IMR-90 (cell line): Measurements from ENCODE around the gene ACIN1. TPM values are rescaled to one million over a fixed set of nuclear protein-coding genes. Genes with fewer than 3 reads are reported as not detected.
A peak's percentile ranks its signal among the peaks of the same experiment; 100 is the strongest.

Experiments used
- ATAC-seq: fragments of 200-7000 bp; cut with Tn5 transposase; 2 replicates; pipeline ENCODE4 v1.9.1; 2020; ENCODE audit warnings: low read depth, mild to moderate bottlenecking, moderate library complexity
- BruUV-seq: library from RNA; stranded (reverse); fragments of 400-500 nt; replicated peaks from 2 replicates; lab custom pipeline; 2021; lab: Mats Ljungman, UMichigan
- CTCF ChIA-PET: fragments of 300-600 bp; formaldehyde crosslinking; extraction: SDS; loops from one replicate; lab custom pipeline; 2021; ENCODE audit warnings: antibody characterized with exemption; lab: Yijun Ruan, JAX
- POLR2A ChIA-PET: fragments of 300-600 bp; sonication (Branson Sonifier 250); formaldehyde crosslinking; loops from one replicate; lab custom pipeline; 2022; ENCODE audit warnings: antibody characterized with exemption; ENCODE audit not compliant: unreplicated experiment; lab: Charles Lee
- DNase-seq: peaks from one replicate; pipeline ENCODE4 v3.0.0; 2013
- H2AFZ ChIP-seq: replicated peaks from 2 replicates; pipeline ENCODE3; 2013; ENCODE audit warnings: low read length, mild to moderate bottlenecking; ENCODE audit not compliant: poor library complexity
- H2AK5ac ChIP-seq: 2 replicates; pipeline ENCODE4 v1.6.1; 2013; ENCODE audit warnings: low read depth, low read length, inconsistent platforms
- H2AK9ac ChIP-seq: replicated peaks from 2 replicates; pipeline ENCODE3; 2013; ENCODE audit warnings: mild to moderate bottlenecking, low read depth, low read length, moderate library complexity; ENCODE audit not compliant: poor library complexity
- H2BK120ac ChIP-seq: 2 replicates; pipeline ENCODE4 v1.6.1; 2013; ENCODE audit warnings: low read depth, low read length, inconsistent platforms
- H2BK15ac ChIP-seq: 3 replicates; pipeline ENCODE4 v1.6.1; 2013; ENCODE audit warnings: low read depth, low read length, inconsistent platforms
- H2BK20ac ChIP-seq: 2 replicates; pipeline ENCODE4 v1.6.1; 2013; ENCODE audit warnings: low read depth, mild to moderate bottlenecking, inconsistent platforms, low read length, moderate library complexity
- H2BK5ac ChIP-seq: 2 replicates; pipeline ENCODE4 v1.6.1; 2013; ENCODE audit warnings: mild to moderate bottlenecking, low read depth, low read length, inconsistent platforms; ENCODE audit not compliant: poor library complexity, severe bottlenecking
- H3K14ac ChIP-seq: replicated peaks from 2 replicates; pipeline ENCODE4 v1.6.1; 2013; ENCODE audit warnings: low read depth, low read length, inconsistent platforms
- H3K18ac ChIP-seq: 2 replicates; pipeline ENCODE4 v1.6.1; 2013; ENCODE audit warnings: low read depth, low read length, control low read depth
- H3K23ac ChIP-seq: 2 replicates; pipeline ENCODE4 v1.6.1; 2013; ENCODE audit warnings: low read depth, low read length, inconsistent platforms
- H3K27ac ChIP-seq: 2 replicates; pipeline ENCODE4 v1.5.1; 2013; ENCODE audit warnings: mild to moderate bottlenecking, control low read depth, low read length; ENCODE audit not compliant: insufficient read depth
- H3K27me3 ChIP-seq: 2 replicates; pipeline ENCODE4 v1.6.1; 2013; ENCODE audit warnings: low read length; ENCODE audit not compliant: control insufficient read depth, insufficient read depth
- H3K36me3 ChIP-seq: 2 replicates; pipeline ENCODE4 v1.6.1; 2013; ENCODE audit warnings: low read length, mixed read lengths; ENCODE audit not compliant: control insufficient read depth, insufficient read depth
- H3K4ac ChIP-seq: 2 replicates; pipeline ENCODE4 v1.6.1; 2013; ENCODE audit warnings: low read depth, low read length, inconsistent platforms
- H3K4me1 ChIP-seq: 2 replicates; pipeline ENCODE4 v1.6.1; 2013; ENCODE audit warnings: low read length, mixed read lengths; ENCODE audit not compliant: control insufficient read depth, insufficient read depth
- H3K4me2 ChIP-seq: 2 replicates; pipeline ENCODE4 v1.6.1; 2013; ENCODE audit warnings: low read depth, mild to moderate bottlenecking, control low read depth, low read length, moderate library complexity
- H3K4me3 ChIP-seq: 2 replicates; pipeline ENCODE4 v1.5.1; 2013; ENCODE audit warnings: low read depth, mild to moderate bottlenecking, control low read depth, low read length, moderate library complexity; ENCODE audit not compliant: insufficient read depth
- H3K56ac ChIP-seq: 2 replicates; pipeline ENCODE4 v1.6.1; 2013; ENCODE audit warnings: low read length, inconsistent platforms; ENCODE audit not compliant: insufficient read depth; ENCODE audit errors: extremely low read depth
- H3K79me1 ChIP-seq, 2 experiments: 2 replicates each; pipeline ENCODE4 v1.6.1; 2013; ENCODE audit warnings: low read length in 2 of 2, inconsistent platforms in 1 of 2, low read depth in 1 of 2
- H3K9ac ChIP-seq: 2 replicates; pipeline ENCODE4 v1.6.1; 2013; ENCODE audit warnings: low read depth, low read length, control low read depth
- H3K9me1 ChIP-seq: 2 replicates; pipeline ENCODE4 v1.6.1; 2013; ENCODE audit warnings: low read length, inconsistent platforms; ENCODE audit not compliant: insufficient read depth
- H3K9me3 ChIP-seq: 2 replicates; pipeline ENCODE4 v1.6.1; 2013; ENCODE audit warnings: low read length; ENCODE audit not compliant: control insufficient read depth, insufficient read depth
- H4K20me1 ChIP-seq: 2 replicates; pipeline ENCODE4 v1.6.1; 2013; ENCODE audit warnings: low read length, inconsistent platforms; ENCODE audit not compliant: insufficient read depth
- H4K5ac ChIP-seq: 2 replicates; pipeline ENCODE4 v1.6.1; 2013; ENCODE audit warnings: mild to moderate bottlenecking, low read depth, low read length, control low read depth
- H4K8ac ChIP-seq, 2 experiments: 2 replicates each; pipeline ENCODE4 v1.6.1; 2013; ENCODE audit warnings: low read depth in 2 of 2, low read length in 2 of 2, control low read depth in 1 of 2, inconsistent platforms in 1 of 2
- H4K91ac ChIP-seq: 2 replicates; pipeline ENCODE4 v1.6.1; 2013; ENCODE audit warnings: low read depth, low read length, inconsistent platforms; ENCODE audit not compliant: insufficient read depth
- FOS ChIP-seq: fragments of 150-350 bp; IDR thresholded peaks from 2 replicates; pipeline ENCODE4 v1.6.1; 2016; ENCODE audit warnings: low read depth, low read length
- MXI1 ChIP-seq: IDR thresholded peaks from 2 replicates; pipeline ENCODE4 v1.6.1; 2012; ENCODE audit warnings: low read depth, mild to moderate bottlenecking, low read length, moderate library complexity, borderline replicate concordance
- USF2 ChIP-seq: fragments of 150-350 bp; IDR thresholded peaks from 2 replicates; pipeline ENCODE4 v1.6.1; 2017; ENCODE audit warnings: mild to moderate bottlenecking, antibody characterized with exemption, low read length, low read depth
- WGBS, 2 experiments: methylation state at CpG; one replicate each; pipeline versions ENCODE4 v1.1.5 to v1.1.7; 2013; ENCODE audit warnings: missing lambda C conversion rate in 2 of 2; ENCODE audit not compliant: insufficient read length in 1 of 2; ENCODE audit errors: extremely low coverage in 2 of 2; 5-methylcytosine and 5-hydroxymethylcytosine counted together
- dilution Hi-C: fragments of 300-500 bp; cut with HindIII; formaldehyde crosslinking; loops from one replicate; pipeline ENCODE4 v1.14.3; 2018; ENCODE audit warnings: low sequenced_read_pairs; ENCODE audit not compliant: unreplicated experiment
- in situ Hi-C: fragments of 300-500 bp; cut with MboI; formaldehyde crosslinking; loops from 3 replicates; pipeline ENCODE4 v1.14.3; 2019; ENCODE audit warnings: low sequenced_read_pairs, inconsistent platforms, mixed read lengths
- intact Hi-C: fragments of 100-400 bp; cut with micrococcal nuclease; formaldehyde crosslinking; loops from 2 replicates; pipeline ENCODE4 v1.10.0; 2022
- polyA plus RNA-seq, 3 experiments: library from polyadenylated mRNA; depleted of rRNA; stranded (reverse); fragments of >200 nt; gene quantifications; 2 replicates each; pipeline ENCODE4 v1.2.3, GENCODE V29; 2012; ENCODE audit warnings: low replicate concordance in 1 of 3
- total RNA-seq: library from RNA; depleted of rRNA; stranded (reverse); fragments of >200 nt; gene quantifications from 2 replicates; pipeline ENCODE4 v1.2.3, GENCODE V29; 2012

ACIN1 gene
- total and polyA plus RNA-seq, 2 of the 4 experiments (the other 2 are of a cell fraction), result 73.8 to 185 TPM

DNA sequence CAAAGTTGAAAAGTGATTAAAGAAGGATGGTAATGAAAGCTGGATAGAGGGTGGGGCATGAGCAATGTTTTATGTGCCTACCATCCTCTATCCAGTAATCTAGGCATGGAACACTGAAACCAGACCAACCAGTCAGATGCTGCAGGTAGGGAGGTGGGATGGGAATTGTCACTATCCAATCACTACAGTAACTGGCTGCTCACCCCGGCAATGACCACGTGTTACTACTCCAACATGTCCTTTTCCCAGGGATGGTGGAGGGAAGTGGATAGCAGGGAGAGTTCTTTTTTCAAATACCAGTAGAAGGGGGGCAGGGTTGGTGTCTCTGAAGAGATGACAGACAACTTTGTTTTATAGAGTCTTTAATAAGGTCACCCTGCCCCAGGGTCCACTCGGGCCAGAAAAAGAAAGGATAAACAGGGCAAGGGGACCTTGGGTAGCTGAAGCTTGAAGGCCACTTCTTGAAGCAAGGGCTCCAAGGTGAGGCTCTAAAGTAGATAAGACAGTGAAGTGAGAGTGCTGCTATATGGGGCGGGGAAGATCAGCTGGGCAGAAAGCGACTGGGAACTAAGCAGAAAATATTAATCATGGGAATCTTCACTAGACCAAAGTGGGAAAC, 22.9 kb downstream of the ACIN1 start:
- Histone ChIP-seq H2BK5ac (peak overlapping the region; percentile 57), H3K18ac (0 out of 2 replicates have a peak overlapping the region, but pooled peaks have one; percentile 10), H3K9ac (peak overlapping the region; percentile 59), H3K36me3 (peaks cover 36% of the 10 kb centered on the region), H3K14ac (peak overlapping the region; percentile 64), H4K5ac (no peak overlapping the region), H3K27ac (peak overlapping the region; percentile 63), H3K4me3 (no peak overlapping the region), H2BK15ac (peak overlapping the region; percentile 11; the same call in 1 of the 3 replicates), H3K27me3 (no peaks in the 10 kb centered on the region), H3K79me1 (peaks cover 15 to 64% of the 10 kb centered on the region in 2 experiments), H3K9me3 (no peaks in the 10 kb centered on the region), H2AK5ac (peak overlapping the region; percentile 81), H3K23ac (peak overlapping the region; percentile 61), H2AFZ (no peak overlapping the region), H3K4ac (peak overlapping the region; percentile 84), H2BK20ac (no peak overlapping the region), H4K91ac (peak overlapping the region; percentile 13), H4K20me1 (peaks cover 37% of the 10 kb centered on the region), H3K9me1 (peaks cover 2% of the 10 kb centered on the region; the same call in 1 of the 2 replicates), H4K8ac (peak overlapping the region; percentile 5 to 70; a peak in 2 of 4 replicates), H3K56ac (peak overlapping the region; percentile 36; the same call in 1 of the 2 replicates), H3K4me2 (peak overlapping the region; percentile 19), H2AK9ac (peak overlapping the region; percentile 53), H2BK120ac (peak overlapping the region; percentile 23; the same call in 1 of the 2 replicates), H3K4me1 (peaks cover 12% of the 10 kb centered on the region)
- peak; percentile 27; the same call in 1 of the 2 replicates for TF ChIP-seq MXI1
- no peak for TF ChIP-seq FOS
- peak; percentile 9; the same call in 1 of the 2 replicates for TF ChIP-seq USF2
- in situ Hi-C loops, result no loop called here
- 59% methylated on average over 3 of the region's 5 CpGs; no CpG with 5 or more reads in 1 of the 2 experiments for WGBS, 2 experiments
- BruUV-seq, result no TSS peak
- POLR2A ChIA-PET, result interaction anchor here (1.0 to 1.5 kb wide), 3 partner anchors 10 to 24 kb away, joined by 3 to 7 read pairs (median 6); no protein-coding TSS in a partner anchor
- CTCF ChIA-PET, result interaction anchor here (1.0 to 2.1 kb wide), 2 partner anchors 14 to 48 kb away, joined by 3 to 9 read pairs; partner anchors contain the start of gene CDH24
- DNase-seq (no peak), ATAC-seq (peak; percentile 0; the same call in 1 of the 2 replicates)
- intact Hi-C loops, result loop anchor here (1.0 kb wide), 1 partner anchor 13 kb away; no protein-coding TSS in a partner anchor
- dilution Hi-C loops, result no loop called here
